Activated T-cell treated with anti-CD3 and anti-CD28 coated beads, Interleukin-2, amount 50 U/mL, for 24 hours (primary cell): ENCODE measurements around the gene PACRG.

ENCODE experiments used
- DNase-seq: peaks from one replicate; pipeline ENCODE4 v3.0.0-alpha.2; 2020
- H3K27ac Mint-ChIP-seq: 2 replicates; pipeline ENCODE4 v1.8.0; 2020; ENCODE audit warnings: mild to moderate bottlenecking, mixed read lengths
- H3K27me3 Mint-ChIP-seq: 2 replicates; pipeline ENCODE4 v1.8.0; 2020; ENCODE audit warnings: mixed read lengths
- H3K36me3 Mint-ChIP-seq: 2 replicates; pipeline ENCODE4 v1.8.0; 2020; ENCODE audit warnings: low read depth, mixed read lengths
- H3K4me1 Mint-ChIP-seq: 2 replicates; pipeline ENCODE4 v1.8.0; 2020; ENCODE audit warnings: low read depth, mixed read lengths
- H3K4me3 Mint-ChIP-seq: 2 replicates; pipeline ENCODE4 v1.8.0; 2020; ENCODE audit warnings: mild to moderate bottlenecking, moderate library complexity, mixed read lengths
- H3K9me3 Mint-ChIP-seq: 2 replicates; pipeline ENCODE4 v1.8.0; 2020; ENCODE audit warnings: mixed read lengths

Gene PACRG

GRCh38 chr6:163085861-163086623 is 358.3 kb downstream of the PACRG start:
- Mint-ChIP-seq H3K27ac (no peak overlapping the region), H3K4me1 (no peaks in the 10 kb centered on the region), H3K27me3 (no peaks in the 10 kb centered on the region), H3K9me3 (no peaks in the 10 kb centered on the region), H3K4me3 (no peak overlapping the region), H3K36me3 (no peaks in the 10 kb centered on the region)
- DNase-seq: no peak

GRCh38 chr6:163086624-163086920 is 358.8 kb downstream of the PACRG start:
- H3K27ac Mint-ChIP-seq: no peak overlapping the region
- no peak overlapping the region for H3K4me3 Mint-ChIP-seq
- no peaks in the 10 kb centered on the region for H3K27me3 Mint-ChIP-seq
- no peaks in the 10 kb centered on the region for H3K4me1 Mint-ChIP-seq
- H3K36me3 Mint-ChIP-seq: no peaks in the 10 kb centered on the region
- no peaks in the 10 kb centered on the region for H3K9me3 Mint-ChIP-seq
- no peak for DNase-seq

GRCh38 chr6:163087981-163088380 is 360.2 kb downstream of the PACRG start:
- no peaks in the 10 kb centered on the region for H3K9me3 Mint-ChIP-seq
- H3K4me1 Mint-ChIP-seq: no peaks in the 10 kb centered on the region
- no peak for DNase-seq
- H3K27me3 Mint-ChIP-seq: no peaks in the 10 kb centered on the region
- no peaks in the 10 kb centered on the region for H3K36me3 Mint-ChIP-seq
- H3K27ac Mint-ChIP-seq: no peak overlapping the region
- H3K4me3 Mint-ChIP-seq: no peak overlapping the region

- Mint-ChIP-seq H3K4me1 (no peaks in the 10 kb centered on the region), H3K36me3 (no peaks in the 10 kb centered on the region), H3K27ac (no peak overlapping the region), H3K4me3 (no peak overlapping the region), H3K9me3 (no peaks in the 10 kb centered on the region), H3K27me3 (no peaks in the 10 kb centered on the region)
- DNase-seq: no peak
These were observed 365.1 kb downstream of the PACRG start for GRCh38 chr6:163092876-163093275.

- H3K27ac Mint-ChIP-seq: no peak overlapping the region
- H3K9me3 Mint-ChIP-seq: no peaks in the 10 kb centered on the region
- no peak for DNase-seq
- H3K27me3 Mint-ChIP-seq: no peaks in the 10 kb centered on the region
- no peak overlapping the region for H3K4me3 Mint-ChIP-seq
- no peaks in the 10 kb centered on the region for H3K4me1 Mint-ChIP-seq
- H3K36me3 Mint-ChIP-seq: no peaks in the 10 kb centered on the region
These were observed 367.1 kb downstream of the PACRG start for GRCh38 chr6:163094881-163095280.

- no peak for DNase-seq
- Mint-ChIP-seq H3K27ac (no peak overlapping the region), H3K4me1 (no peaks in the 10 kb centered on the region), H3K36me3 (no peaks in the 10 kb centered on the region), H3K9me3 (no peaks in the 10 kb centered on the region), H3K4me3 (no peak overlapping the region), H3K27me3 (no peaks in the 10 kb centered on the region)
These were observed 367.6 kb downstream of the PACRG start for GRCh38 chr6:163095401-163095800.

GRCh38 chr6:163098827-163099479 is 371.2 kb downstream of the PACRG start:
- Mint-ChIP-seq H3K36me3 (no peaks in the 10 kb centered on the region), H3K4me3 (no peak overlapping the region), H3K4me1 (no peaks in the 10 kb centered on the region)

GRCh38 chr6:163099621-163100171 is 371.9 kb downstream of the PACRG start:
- no peak overlapping the region for H3K4me3 Mint-ChIP-seq
- no peak overlapping the region for H3K27ac Mint-ChIP-seq
- no peaks in the 10 kb centered on the region for H3K9me3 Mint-ChIP-seq
- no peak for DNase-seq
- no peaks in the 10 kb centered on the region for H3K4me1 Mint-ChIP-seq
- H3K27me3 Mint-ChIP-seq: no peaks in the 10 kb centered on the region
- H3K36me3 Mint-ChIP-seq: no peaks in the 10 kb centered on the region

More at GRCh38 chr6:163098827-163099479, 371.2 kb downstream of the PACRG start:
- no peak overlapping the region for H3K27ac Mint-ChIP-seq
- H3K9me3 Mint-ChIP-seq: no peaks in the 10 kb centered on the region
- no peaks in the 10 kb centered on the region for H3K27me3 Mint-ChIP-seq
- DNase-seq: no peak

- no peaks in the 10 kb centered on the region for H3K36me3 Mint-ChIP-seq
- no peaks in the 10 kb centered on the region for H3K9me3 Mint-ChIP-seq
- no peaks in the 10 kb centered on the region for H3K4me1 Mint-ChIP-seq
- H3K4me3 Mint-ChIP-seq: no peak overlapping the region
- no peak for DNase-seq
- no peak overlapping the region for H3K27ac Mint-ChIP-seq
- H3K27me3 Mint-ChIP-seq: no peaks in the 10 kb centered on the region
These were observed 372.5 kb downstream of the PACRG start for GRCh38 chr6:163100259-163100658.

- Mint-ChIP-seq H3K4me3 (no peak overlapping the region), H3K9me3 (peaks cover 13% of the 10 kb centered on the region), H3K27me3 (no peaks in the 10 kb centered on the region), H3K36me3 (no peaks in the 10 kb centered on the region), H3K4me1 (no peaks in the 10 kb centered on the region), H3K27ac (no peak overlapping the region)
- DNase-seq: no peak
These were observed 385.7 kb downstream of the PACRG start for GRCh38 chr6:163113358-163113962.

- Mint-ChIP-seq H3K4me3 (no peak overlapping the region), H3K9me3 (no peaks in the 10 kb centered on the region), H3K36me3 (no peaks in the 10 kb centered on the region), H3K27ac (no peak overlapping the region), H3K4me1 (no peaks in the 10 kb centered on the region), H3K27me3 (no peaks in the 10 kb centered on the region)
- no peak for DNase-seq
These were observed 391.2 kb downstream of the PACRG start for GRCh38 chr6:163118941-163119340.

- no peak overlapping the region for H3K4me3 Mint-ChIP-seq
These were observed 392.4 kb downstream of the PACRG start for GRCh38 chr6:163120223-163120622.

GRCh38 chr6:163121270-163121669 is 393.5 kb downstream of the PACRG start:
- H3K36me3 Mint-ChIP-seq: no peaks in the 10 kb centered on the region
- H3K27me3 Mint-ChIP-seq: no peaks in the 10 kb centered on the region
- no peak for DNase-seq
- no peak overlapping the region for H3K27ac Mint-ChIP-seq
- no peak overlapping the region for H3K4me3 Mint-ChIP-seq
- no peaks in the 10 kb centered on the region for H3K4me1 Mint-ChIP-seq
- no peaks in the 10 kb centered on the region for H3K9me3 Mint-ChIP-seq

More at GRCh38 chr6:163120223-163120622, 392.4 kb downstream of the PACRG start:
- Mint-ChIP-seq H3K36me3 (no peaks in the 10 kb centered on the region), H3K9me3 (no peaks in the 10 kb centered on the region), H3K27me3 (no peaks in the 10 kb centered on the region), H3K27ac (no peak overlapping the region), H3K4me1 (no peaks in the 10 kb centered on the region)
- no peak for DNase-seq

GRCh38 chr6:163122365-163122764 is 394.6 kb downstream of the PACRG start:
- no peaks in the 10 kb centered on the region for H3K4me1 Mint-ChIP-seq
- H3K36me3 Mint-ChIP-seq: no peaks in the 10 kb centered on the region
- no peak overlapping the region for H3K27ac Mint-ChIP-seq
- H3K4me3 Mint-ChIP-seq: no peak overlapping the region
- no peaks in the 10 kb centered on the region for H3K27me3 Mint-ChIP-seq
- DNase-seq: no peak
- no peaks in the 10 kb centered on the region for H3K9me3 Mint-ChIP-seq

- Mint-ChIP-seq H3K4me1 (no peaks in the 10 kb centered on the region), H3K9me3 (no peaks in the 10 kb centered on the region), H3K4me3 (no peak overlapping the region), H3K27me3 (no peaks in the 10 kb centered on the region), H3K36me3 (no peaks in the 10 kb centered on the region), H3K27ac (no peak overlapping the region)
- DNase-seq: no peak
These were observed 395.3 kb downstream of the PACRG start for GRCh38 chr6:163123098-163123497.
